ENCODE results near the gene TMEM151A.

- TF ChIP-seq CTCF (IDR thresholded peaks at IDR 0.05) = no peak
- no peak for TF ChIP-seq POLR2A (IDR thresholded peaks at IDR 0.05)
- no peak for TF ChIP-seq EP300 (IDR thresholded peaks at IDR 0.05)
These were observed 25.6 kb downstream of the TMEM151A start for GRCh38 chr11:66317322-66317722.
